GM13977 (cell line): Measurements from ENCODE around the gene MYL5.

ENCODE experiments used
- DNase-seq: peaks from one replicate; pipeline ENCODE4 v3.0.0; 2012; ENCODE audit warnings: low spot score
- CTCF ChIP-seq: IDR thresholded peaks from 2 replicates; pipeline ENCODE4 v1.5.1; 2012; ENCODE audit warnings: mild to moderate bottlenecking, control low read depth; ENCODE audit not compliant: insufficient read depth; ENCODE audit errors: extremely low read depth, missing control alignments
- in situ Hi-C: fragments of 300-500 bp; cut with MboI; formaldehyde crosslinking; loops from one replicate; pipeline ENCODE4 v1.12.0; 2022; ENCODE audit warnings: low sequenced_read_pairs, low pct_unique_long_range_greater_than_20kb, mixed read lengths, inconsistent platforms; ENCODE audit not compliant: unreplicated experiment

MYL5 gene

GRCh38 chr4:649751-650310 is 24.5 kb upstream of the MYL5 start:
- in situ Hi-C loops: no loop called here
- TF ChIP-seq CTCF: no peak
- no peak for DNase-seq

DNA sequence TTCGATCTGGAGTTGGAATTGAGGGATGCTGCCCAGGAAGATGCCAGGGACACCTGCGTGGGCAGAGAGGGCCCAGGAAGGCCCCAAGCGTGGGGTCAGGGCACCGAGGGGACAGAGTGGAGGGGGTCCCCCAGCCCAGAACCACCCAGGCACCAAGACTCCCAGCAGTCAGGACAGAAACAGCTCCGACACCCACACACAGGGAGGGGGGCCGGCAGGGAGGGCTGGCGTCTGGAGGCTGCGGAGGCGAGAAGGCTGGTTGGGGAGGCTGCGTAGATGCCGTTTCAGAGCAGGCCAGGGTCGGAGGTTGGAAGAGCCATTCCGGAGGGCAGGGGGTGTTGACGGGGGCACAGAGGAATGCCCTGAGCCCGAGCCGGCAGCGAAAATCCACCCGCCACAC is 23.9 kb upstream of the MYL5 start:
- in situ Hi-C loops: no loop called here
- DNase-seq: no peak
- TF ChIP-seq CTCF: no peak

DNA sequence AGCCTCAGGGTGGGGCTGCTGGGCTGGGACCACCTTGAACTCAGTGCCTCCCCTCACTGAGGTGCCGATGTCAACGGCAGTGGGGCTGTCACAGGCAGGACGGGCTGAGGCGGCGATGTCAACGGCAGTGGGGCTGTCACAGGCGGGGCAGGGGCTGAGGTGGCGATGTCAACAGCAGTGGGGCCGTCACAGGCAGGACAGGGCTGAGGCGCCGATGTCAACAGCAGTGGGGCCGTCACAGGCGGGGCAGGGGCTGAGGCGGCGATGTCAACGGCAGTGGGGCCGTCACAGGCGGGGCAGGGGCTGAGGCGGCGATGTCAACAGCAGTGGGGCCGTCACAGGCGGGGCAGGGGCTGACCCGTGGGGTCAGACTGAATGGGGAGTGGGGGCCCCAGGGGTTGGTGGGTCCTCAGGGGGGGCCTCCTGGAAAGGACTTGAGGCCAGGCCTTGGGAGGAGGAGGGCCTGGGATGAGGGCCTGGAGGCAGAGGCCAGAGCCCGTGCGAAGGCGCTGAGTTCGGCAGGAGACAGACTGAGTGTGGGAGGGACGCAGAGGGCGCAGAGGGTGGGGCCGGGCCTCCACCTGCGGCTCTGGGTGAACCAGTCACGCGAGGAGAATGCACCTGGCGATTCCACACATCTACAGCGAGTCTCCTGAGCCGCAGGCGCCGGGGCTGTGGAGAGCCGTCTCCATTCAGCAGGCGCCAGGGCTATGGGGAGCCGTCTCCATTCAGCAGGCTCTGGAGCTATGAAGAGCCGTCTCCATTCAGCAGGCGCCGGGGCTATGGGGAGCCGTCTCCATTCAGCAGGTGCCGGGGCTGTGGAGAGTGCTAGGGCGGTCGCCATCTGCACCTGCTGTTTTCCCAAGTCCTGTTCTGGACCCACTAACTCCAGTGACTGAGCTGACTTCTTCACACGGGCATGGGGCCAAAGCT is 23.1 kb upstream of the MYL5 start:
- in situ Hi-C loops: no loop called here
- DNase-seq: no peak
- TF ChIP-seq CTCF: no peak

DNA sequence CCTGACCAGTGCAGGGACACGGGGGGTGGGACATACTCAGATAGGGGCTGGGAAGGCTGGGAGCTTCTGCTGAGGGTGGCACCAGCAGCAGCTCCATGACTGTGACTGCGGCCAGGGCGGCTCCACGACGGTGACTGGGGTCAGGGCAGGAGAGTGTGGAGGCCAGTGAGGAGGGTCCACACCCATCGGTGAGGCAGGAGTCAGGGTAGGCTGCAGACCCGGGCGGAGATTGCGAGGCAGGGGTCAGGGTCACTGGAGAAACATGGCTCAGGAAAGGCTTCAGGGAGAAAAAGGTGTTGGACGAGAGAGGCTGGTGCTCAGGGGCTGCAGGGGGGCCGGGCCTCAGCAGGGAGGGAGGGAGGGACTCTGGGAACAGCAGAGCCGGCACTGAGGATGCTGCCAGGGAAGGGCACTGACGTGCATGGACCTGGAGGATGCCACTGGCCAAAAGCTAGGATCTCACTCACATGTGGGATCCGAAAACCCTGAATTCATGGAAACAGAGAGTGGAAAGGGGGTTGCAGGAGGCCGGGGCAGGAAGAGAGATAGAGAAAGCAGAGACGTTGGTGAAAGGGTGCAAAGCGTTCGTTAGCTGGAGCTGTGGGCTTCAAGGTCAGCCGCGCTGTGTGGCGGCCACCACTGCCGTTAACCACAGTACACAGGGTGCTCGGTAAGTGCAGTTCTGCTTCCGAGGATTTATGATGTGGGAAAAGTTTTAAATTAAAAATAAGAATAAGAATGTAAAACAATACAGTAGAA is 22.3 kb upstream of the MYL5 start:
- no peak for DNase-seq
- in situ Hi-C loops: no loop called here
- TF ChIP-seq CTCF: no peak

- in situ Hi-C loops: no loop called here
- no peak for TF ChIP-seq CTCF
- DNase-seq: no peak
Observed at GRCh38 chr4:653080-653821, 21.1 kb upstream of the MYL5 start.
